Tibial nerve (tissue), 4 donors: ENCODE measurements around the gene SIRT3.

ENCODE experiments used
- CTCF ChIP-seq, 5 experiments: fragments of 200-600 bp in 3 of 5; fragments of 450-650 bp in 2 of 5; sonication (generic) in 3 of 5; IDR thresholded peaks; one replicate each; pipeline ENCODE4 v1.5.1; 2016 to 2019; ENCODE audit warnings: antibody characterized with exemption in 5 of 5, mild to moderate bottlenecking in 3 of 5, moderate library complexity in 2 of 5
- EP300 ChIP-seq, 2 donors: sonication (generic); formaldehyde crosslinking; IDR thresholded peaks; one replicate each; pipeline ENCODE4 v1.6.1; 2017; ENCODE audit warnings: antibody characterized with exemption in 2 of 2, mild to moderate bottlenecking in 1 of 2
- POLR2A ChIP-seq, 2 donors: fragments of 450-650 bp; IDR thresholded peaks; one replicate each; pipeline ENCODE4 v1.6.1; 2017; ENCODE audit warnings: antibody characterized with exemption in 2 of 2, mild to moderate bottlenecking in 2 of 2, moderate library complexity in 2 of 2

GRCh38 chr11:215581-216037 is 20.5 kb downstream of the SIRT3 start:
- TF ChIP-seq CTCF (IDR thresholded peaks at IDR 0.05) (no peak), POLR2A (IDR thresholded peaks at IDR 0.05) (no peak), EP300 (IDR thresholded peaks at IDR 0.05) (no peak)
